ENCODE measurements around the gene BRD4. TPM values are rescaled to one million over a fixed set of nuclear protein-coding genes. Genes with fewer than 3 reads are reported as not detected.
"Not testable (repeated sequence)": the region's sequence is repeated elsewhere in the genome, so short reads cannot be mapped to it uniquely, and the experiment has no call there.

Gene BRD4
- total RNA-seq, 1 donor from 2014 or later: 129 TPM

DNA sequence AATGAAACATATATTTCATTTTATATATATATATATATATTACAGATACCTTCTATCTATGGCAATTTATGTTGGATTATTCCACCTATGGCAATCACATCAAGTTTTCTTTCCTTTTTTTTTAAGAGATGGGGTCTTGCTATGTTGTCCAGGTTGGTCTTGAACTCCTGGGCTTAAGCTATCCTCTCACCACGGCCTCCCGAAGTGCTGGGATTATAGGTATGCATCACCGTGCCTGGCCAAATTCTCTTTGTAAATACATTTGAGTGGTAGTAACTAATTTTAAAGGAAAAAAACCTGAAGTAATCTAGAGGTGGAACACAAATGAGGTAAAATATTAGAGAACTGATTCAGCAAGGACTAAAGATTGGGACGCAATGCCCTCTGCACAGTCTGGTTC lies 21.6 kb upstream of the BRD4 start:
- Mint-ChIP-seq H3K4me1 (ENCODE audit: low read depth) (no peaks in the 10 kb centered on the region), H3K9me3 (no peaks in the 10 kb centered on the region), H3K4me3 (no peak overlapping the region), H3K27ac (no peak overlapping the region), H3K36me3 (ENCODE audit: low read depth) (peaks cover 35% of the 10 kb centered on the region), H3K27me3 (ENCODE audit: insufficient read depth) (no peaks in the 10 kb centered on the region)
- no peak for DNase-seq (ENCODE audit: low spot score)
- intact Hi-C loops (cut with micrococcal nuclease): no loop called here

DNA sequence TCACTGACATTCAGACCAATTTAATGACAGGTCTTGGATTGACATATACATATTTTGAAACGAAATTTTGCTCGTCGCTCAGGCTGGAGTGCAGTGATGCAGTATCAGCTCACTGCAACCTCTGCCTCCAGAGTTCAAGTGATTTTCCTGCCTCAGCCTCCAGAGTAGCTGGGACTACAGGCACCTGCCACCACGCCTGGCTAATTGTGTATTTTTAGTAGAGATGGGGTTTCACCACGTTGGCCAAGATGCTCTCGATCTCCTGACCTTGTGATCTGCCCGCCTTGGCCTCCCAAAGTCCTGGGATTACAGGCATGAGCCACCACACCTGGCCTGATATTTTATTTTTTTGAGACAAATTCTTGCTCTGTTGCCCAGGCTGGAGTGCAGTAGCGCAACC lies 20.2 kb upstream of the BRD4 start:
- H3K4me1 Mint-ChIP-seq (ENCODE audit: low read depth); H3K9me3 Mint-ChIP-seq; intact Hi-C loops (cut with micrococcal nuclease); DNase-seq (ENCODE audit: low spot score); H3K27ac Mint-ChIP-seq; H3K4me3 Mint-ChIP-seq; H3K27me3 Mint-ChIP-seq (ENCODE audit: insufficient read depth): not testable (repeated sequence)
- peaks cover 24% of the 10 kb centered on the region for H3K36me3 Mint-ChIP-seq (ENCODE audit: low read depth)

- intact Hi-C loops (cut with micrococcal nuclease); H3K9me3 Mint-ChIP-seq: not testable (repeated sequence)
- peaks cover 14% of the 10 kb centered on the region for H3K36me3 Mint-ChIP-seq (ENCODE audit: low read depth)
Observed at GRCh38 chr19:15341328-15341727, 9.0 kb upstream of the BRD4 start.

GRCh38 chr19:15340086-15340485 lies 7.7 kb upstream of the BRD4 start:
- Mint-ChIP-seq H3K4me3 (no peak overlapping the region), H3K27me3 (ENCODE audit: insufficient read depth) (no peaks in the 10 kb centered on the region), H3K27ac (no peak overlapping the region), H3K4me1 (ENCODE audit: low read depth) (no peaks in the 10 kb centered on the region), H3K9me3 (no peaks in the 10 kb centered on the region), H3K36me3 (ENCODE audit: low read depth) (peaks cover 10% of the 10 kb centered on the region)
- DNase-seq (ENCODE audit: low spot score): no peak
- intact Hi-C loops (cut with micrococcal nuclease): no loop called here

More at GRCh38 chr19:15341328-15341727, 9.0 kb upstream of the BRD4 start:
- not testable (repeated sequence) for H3K27me3 Mint-ChIP-seq (ENCODE audit: insufficient read depth); H3K4me1 Mint-ChIP-seq (ENCODE audit: low read depth); DNase-seq (ENCODE audit: low spot score); H3K4me3 Mint-ChIP-seq; H3K27ac Mint-ChIP-seq

GRCh38 chr19:15337202-15337601 lies 4.9 kb upstream of the BRD4 start:
- H3K4me1 Mint-ChIP-seq (ENCODE audit: low read depth): peaks cover 5% of the 10 kb centered on the region

DNA sequence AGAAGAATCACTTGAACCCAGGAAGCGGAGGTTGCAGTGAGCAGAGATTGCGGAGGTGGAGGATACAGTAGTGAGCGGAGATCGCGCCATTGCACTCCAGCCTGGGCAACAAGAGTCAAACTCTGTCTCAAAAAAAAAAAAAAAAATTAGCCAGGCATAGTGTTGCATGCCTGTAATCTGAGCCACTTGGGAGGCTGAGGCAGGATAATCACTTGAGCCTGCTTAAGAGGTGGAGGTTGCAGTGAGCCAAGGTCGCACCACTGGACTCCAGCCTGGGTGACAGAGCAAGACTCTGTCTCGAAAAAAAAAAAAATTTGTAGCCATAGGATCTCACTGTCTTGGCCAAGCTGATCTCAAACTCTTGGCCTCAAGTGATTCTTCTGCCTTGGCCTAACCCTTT lies 3.7 kb upstream of the BRD4 start:
- intact Hi-C loops (cut with micrococcal nuclease); H3K9me3 Mint-ChIP-seq; H3K27ac Mint-ChIP-seq; H3K4me3 Mint-ChIP-seq; DNase-seq (ENCODE audit: low spot score); H3K27me3 Mint-ChIP-seq (ENCODE audit: insufficient read depth); H3K4me1 Mint-ChIP-seq (ENCODE audit: low read depth); H3K36me3 Mint-ChIP-seq (ENCODE audit: low read depth): not testable (repeated sequence)

More at GRCh38 chr19:15337202-15337601, 4.9 kb upstream of the BRD4 start:
- H3K9me3 Mint-ChIP-seq: no peaks in the 10 kb centered on the region
- no peak overlapping the region for H3K27ac Mint-ChIP-seq
- H3K36me3 Mint-ChIP-seq (ENCODE audit: low read depth): peaks cover 7% of the 10 kb centered on the region
- intact Hi-C loops (cut with micrococcal nuclease): no loop called here
- H3K27me3 Mint-ChIP-seq (ENCODE audit: insufficient read depth): no peaks in the 10 kb centered on the region
- no peak overlapping the region for H3K4me3 Mint-ChIP-seq
- no peak for DNase-seq (ENCODE audit: low spot score)

DNA sequence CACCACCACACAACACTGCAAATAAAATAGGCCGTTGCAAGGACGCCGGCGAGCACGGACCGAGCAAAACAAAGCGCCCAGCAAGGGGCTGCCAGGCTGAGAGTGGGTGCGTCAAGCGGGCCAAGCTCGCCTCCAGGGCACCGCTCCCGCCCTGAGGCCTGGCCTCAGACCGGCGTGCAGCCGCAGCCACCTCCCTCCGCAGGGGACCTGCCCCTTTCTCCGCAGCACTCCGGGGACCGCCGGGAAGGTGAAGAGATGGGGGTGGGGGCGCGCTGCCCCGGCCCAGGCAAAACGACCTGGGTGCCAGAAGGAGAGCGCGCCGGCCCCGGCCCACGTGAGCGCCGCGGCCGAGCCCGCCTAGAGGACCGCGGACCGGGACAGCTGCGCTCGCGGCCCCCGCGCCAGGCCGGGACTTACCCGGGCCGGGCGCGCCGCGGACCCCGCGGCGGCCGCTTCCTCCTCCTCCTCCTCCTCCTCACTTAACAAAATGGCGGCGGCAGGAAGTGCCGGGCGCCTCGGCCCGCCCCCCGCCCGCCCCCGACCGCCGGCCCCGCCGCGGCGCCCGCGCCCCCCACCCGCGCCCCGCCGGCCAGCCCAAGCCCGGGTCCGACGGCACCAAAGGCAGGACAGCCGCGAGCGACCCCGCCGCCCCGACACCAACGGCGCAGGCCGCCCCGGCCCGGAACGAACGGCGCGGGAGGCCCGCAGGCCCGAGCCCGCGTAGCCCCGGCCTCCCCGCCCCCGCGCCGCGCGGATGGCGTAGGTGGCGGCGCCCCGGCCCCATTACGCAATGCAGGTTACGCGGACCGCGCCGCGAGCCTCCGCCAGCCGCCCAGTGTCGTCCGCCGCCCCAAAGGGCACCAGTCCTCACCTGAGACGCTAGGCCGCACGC lies 674 bp downstream of the BRD4 start:
- H3K9me3 Mint-ChIP-seq: no peaks in the 10 kb centered on the region
- H3K27me3 Mint-ChIP-seq (ENCODE audit: insufficient read depth): no peaks in the 10 kb centered on the region
- H3K4me3 Mint-ChIP-seq: peak overlapping the region; percentile 98
- H3K4me1 Mint-ChIP-seq (ENCODE audit: low read depth): peaks cover 43% of the 10 kb centered on the region
- intact Hi-C loops (cut with micrococcal nuclease): loop anchor here (1.0 to 2.0 kb wide), 4 partner anchors 31 to 225 kb away; partner anchors contain the start of gene AKAP8
- peaks cover 11% of the 10 kb centered on the region for H3K36me3 Mint-ChIP-seq (ENCODE audit: low read depth)
- peak overlapping the region; percentile 98 for H3K27ac Mint-ChIP-seq
- DNase-seq (ENCODE audit: low spot score): peak; percentile 60

GRCh38 chr19:15330801-15331418 lies 1.4 kb downstream of the BRD4 start:
- H3K4me1 Mint-ChIP-seq (ENCODE audit: low read depth): peaks cover 47% of the 10 kb centered on the region
- no peaks in the 10 kb centered on the region for H3K27me3 Mint-ChIP-seq (ENCODE audit: insufficient read depth)
- H3K36me3 Mint-ChIP-seq (ENCODE audit: low read depth): peaks cover 10% of the 10 kb centered on the region
- H3K9me3 Mint-ChIP-seq: no peaks in the 10 kb centered on the region
- H3K27ac Mint-ChIP-seq: peak overlapping the region; percentile 98
- H3K4me3 Mint-ChIP-seq: peak overlapping the region; percentile 98
- no peak for DNase-seq (ENCODE audit: low spot score)
- intact Hi-C loops (cut with micrococcal nuclease): loop anchor here (1.0 to 2.0 kb wide), 4 partner anchors 30 to 225 kb away; partner anchors contain the start of gene AKAP8

DNA sequence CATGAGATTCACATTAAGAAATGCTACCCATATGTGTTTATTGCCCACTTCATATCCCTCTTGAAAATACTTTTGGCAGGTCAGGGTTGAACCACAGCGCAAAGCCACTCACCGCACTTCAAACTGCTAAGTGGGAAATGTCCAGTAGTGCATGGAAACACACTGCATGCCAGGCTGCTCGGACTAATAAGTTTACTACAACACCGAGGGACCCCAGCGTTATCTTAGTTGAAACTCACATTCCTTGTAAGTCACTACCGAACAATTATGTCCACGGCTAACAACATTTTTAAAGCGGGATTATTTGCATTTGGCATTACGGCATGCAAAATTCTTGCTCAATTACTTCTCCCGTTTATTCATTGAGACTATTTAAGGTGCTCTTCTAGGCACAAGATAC lies 4.0 kb downstream of the BRD4 start:
- no peak overlapping the region for H3K27ac Mint-ChIP-seq

GRCh38 chr19:15324791-15325519 lies 7.4 kb downstream of the BRD4 start:
- no peaks in the 10 kb centered on the region for H3K27me3 Mint-ChIP-seq (ENCODE audit: insufficient read depth)
- intact Hi-C loops (cut with micrococcal nuclease): no loop called here
- no peaks in the 10 kb centered on the region for H3K9me3 Mint-ChIP-seq
- peaks cover 14% of the 10 kb centered on the region for H3K36me3 Mint-ChIP-seq (ENCODE audit: low read depth)
- H3K4me1 Mint-ChIP-seq (ENCODE audit: low read depth): peaks cover 77% of the 10 kb centered on the region
- no peak overlapping the region for H3K4me3 Mint-ChIP-seq
- DNase-seq (ENCODE audit: low spot score): no peak
- peak overlapping the region; percentile 72 for H3K27ac Mint-ChIP-seq

More for the DNA sequence above, 4.0 kb downstream of the BRD4 start:
- intact Hi-C loops (cut with micrococcal nuclease): no loop called here
- DNase-seq (ENCODE audit: low spot score): no peak
- peaks cover 11% of the 10 kb centered on the region for H3K36me3 Mint-ChIP-seq (ENCODE audit: low read depth)
- no peak overlapping the region for H3K4me3 Mint-ChIP-seq
- no peaks in the 10 kb centered on the region for H3K27me3 Mint-ChIP-seq (ENCODE audit: insufficient read depth)
- H3K4me1 Mint-ChIP-seq (ENCODE audit: low read depth): peaks cover 65% of the 10 kb centered on the region
- no peaks in the 10 kb centered on the region for H3K9me3 Mint-ChIP-seq

DNA sequence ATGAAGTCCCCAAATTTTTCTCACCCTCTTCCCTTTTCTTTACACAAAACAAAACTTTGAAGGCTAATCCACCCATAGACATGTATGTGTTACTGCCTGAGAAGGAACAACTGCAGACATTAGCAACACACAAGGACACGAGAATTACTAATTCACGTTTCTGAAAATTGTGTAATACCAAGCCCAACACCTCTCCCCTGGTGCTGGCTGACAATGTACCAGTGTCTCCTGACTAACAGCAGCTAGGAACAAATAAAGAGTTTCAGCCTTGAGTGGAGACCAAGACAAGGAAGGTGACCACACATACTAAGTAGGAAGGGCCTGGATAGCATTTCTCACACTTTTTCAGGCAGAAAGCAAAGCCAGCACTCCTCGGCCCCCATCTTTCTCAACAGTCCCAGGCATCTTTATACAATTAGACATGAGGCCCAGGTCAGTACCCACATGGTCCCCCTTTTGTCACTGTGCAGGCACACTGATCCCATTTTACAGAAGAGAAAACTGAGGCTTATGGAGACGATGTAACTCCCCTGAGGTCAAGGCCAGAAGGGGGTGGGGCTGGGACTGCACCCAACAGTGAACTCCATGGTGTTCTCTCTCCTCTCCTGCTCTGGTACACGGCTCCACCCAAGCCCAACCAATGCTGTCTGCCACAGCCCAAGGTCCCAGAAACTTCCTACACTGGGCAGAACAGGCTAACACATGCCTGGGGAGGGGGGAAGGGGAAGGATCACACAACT lies 8.7 kb downstream of the BRD4 start:
- no peak for DNase-seq (ENCODE audit: low spot score)
- peaks cover 11% of the 10 kb centered on the region for H3K36me3 Mint-ChIP-seq (ENCODE audit: low read depth)
- peak overlapping the region; percentile 72 for H3K27ac Mint-ChIP-seq
- H3K9me3 Mint-ChIP-seq: no peaks in the 10 kb centered on the region
- H3K4me3 Mint-ChIP-seq: no peak overlapping the region
- no peaks in the 10 kb centered on the region for H3K27me3 Mint-ChIP-seq (ENCODE audit: insufficient read depth)
- intact Hi-C loops (cut with micrococcal nuclease): no loop called here
- peaks cover 77% of the 10 kb centered on the region for H3K4me1 Mint-ChIP-seq (ENCODE audit: low read depth)

GRCh38 chr19:15321739-15322138 lies 10.6 kb downstream of the BRD4 start:
- DNase-seq (ENCODE audit: low spot score): no peak
- peak overlapping the region; percentile 19 for H3K27ac Mint-ChIP-seq
- H3K9me3 Mint-ChIP-seq: no peaks in the 10 kb centered on the region
- H3K4me1 Mint-ChIP-seq (ENCODE audit: low read depth): peaks cover 84% of the 10 kb centered on the region
- intact Hi-C loops (cut with micrococcal nuclease): no loop called here
- H3K4me3 Mint-ChIP-seq: no peak overlapping the region
- H3K36me3 Mint-ChIP-seq (ENCODE audit: low read depth): peaks cover 9% of the 10 kb centered on the region
- H3K27me3 Mint-ChIP-seq (ENCODE audit: insufficient read depth): no peaks in the 10 kb centered on the region

Data from activated T-helper 1 cell treated with anti-CD3 and anti-CD28 coated beads, Interleukin-12 subunit alpha, Interleukin-12 subunit beta, Interleukin-2, Interleukin-4 antibody, amounts not matched to agents 30 ng/mL and 10 ng/mL and 1 ng/mL, durations not matched to agents 14 hours and 24 hours and 36 hours (primary cell).